Middle frontal gyrus (tissue), 1 donor: ENCODE measurements around the gene UCP2.
"Not testable (repeated sequence)": the region's sequence is repeated elsewhere in the genome, so short reads cannot be mapped to it uniquely, and the experiment has no call there.

ENCODE experiments used
- DNase-seq: peaks from one replicate; pipeline ENCODE4 v3.0.0-alpha.2; 2015; ENCODE audit warnings: low spot score; ENCODE audit errors: extremely low spot score

UCP2 gene

DNA sequence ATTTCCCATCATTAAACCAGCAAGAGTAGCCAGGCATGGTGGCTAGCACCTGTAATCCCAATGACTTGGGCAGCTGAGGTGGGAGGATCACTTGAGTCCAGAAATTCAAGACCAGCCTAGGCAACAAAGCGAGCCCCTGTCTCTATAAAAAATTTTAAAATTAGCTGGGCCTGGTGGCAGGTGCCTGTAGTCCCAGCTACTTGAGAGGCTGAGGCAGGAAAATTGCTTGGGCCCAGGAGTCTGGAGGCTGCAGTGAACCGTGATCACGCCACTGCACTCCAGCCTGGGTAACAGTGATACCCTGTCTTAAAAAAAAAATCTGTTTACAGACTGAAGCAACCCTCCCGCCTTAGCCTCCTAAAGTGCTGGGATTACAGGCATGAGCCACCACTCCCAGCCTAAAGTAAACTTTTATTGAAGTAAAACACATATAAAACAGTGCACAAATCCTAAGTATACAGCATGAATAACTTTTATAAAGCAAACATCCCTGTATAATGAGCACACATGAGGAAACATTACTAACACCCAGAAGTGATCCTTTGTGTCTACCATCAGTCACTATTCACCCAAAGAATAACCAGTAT lies 13.6 kb upstream of the UCP2 start:
- no peak for DNase-seq

DNA sequence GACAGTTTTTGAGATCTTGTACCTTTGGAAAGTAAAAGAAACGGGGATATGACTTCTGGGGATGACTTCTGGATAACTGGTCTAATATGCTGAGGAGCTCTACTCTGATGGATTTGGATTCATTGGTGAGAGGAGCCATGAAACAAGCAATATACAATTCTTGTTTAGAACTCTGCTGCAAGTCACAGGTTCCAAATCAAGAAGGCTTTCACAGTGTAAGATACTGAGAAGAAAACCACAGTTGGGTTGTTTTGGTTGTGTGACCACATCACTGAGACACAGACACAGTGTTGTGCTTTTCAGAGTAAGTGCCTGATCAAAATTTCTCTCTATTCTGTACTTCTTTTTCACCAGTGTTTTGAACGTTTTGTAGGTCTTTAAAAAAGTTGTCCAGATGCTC lies 13.1 kb upstream of the UCP2 start:
- no peak for DNase-seq

DNA sequence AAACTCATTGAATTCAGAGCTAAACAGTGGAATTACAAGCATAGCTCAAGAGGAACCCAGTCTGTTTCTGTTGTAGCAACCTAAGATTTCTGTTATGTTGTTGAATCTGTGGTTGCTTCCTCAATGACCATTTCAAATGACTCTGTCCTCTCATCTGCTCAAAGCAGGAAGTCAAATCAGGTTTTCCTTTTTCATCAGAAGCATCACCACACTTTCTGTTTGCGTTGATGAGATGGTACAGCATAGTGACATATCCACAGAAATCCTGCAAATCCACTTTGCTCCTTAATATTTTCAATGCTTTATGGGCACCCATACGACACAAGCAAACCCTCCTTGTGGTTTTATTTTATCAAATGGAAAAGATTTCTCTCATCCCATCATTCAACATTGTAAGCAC lies 12.6 kb upstream of the UCP2 start:
- DNase-seq, result no peak

DNA sequence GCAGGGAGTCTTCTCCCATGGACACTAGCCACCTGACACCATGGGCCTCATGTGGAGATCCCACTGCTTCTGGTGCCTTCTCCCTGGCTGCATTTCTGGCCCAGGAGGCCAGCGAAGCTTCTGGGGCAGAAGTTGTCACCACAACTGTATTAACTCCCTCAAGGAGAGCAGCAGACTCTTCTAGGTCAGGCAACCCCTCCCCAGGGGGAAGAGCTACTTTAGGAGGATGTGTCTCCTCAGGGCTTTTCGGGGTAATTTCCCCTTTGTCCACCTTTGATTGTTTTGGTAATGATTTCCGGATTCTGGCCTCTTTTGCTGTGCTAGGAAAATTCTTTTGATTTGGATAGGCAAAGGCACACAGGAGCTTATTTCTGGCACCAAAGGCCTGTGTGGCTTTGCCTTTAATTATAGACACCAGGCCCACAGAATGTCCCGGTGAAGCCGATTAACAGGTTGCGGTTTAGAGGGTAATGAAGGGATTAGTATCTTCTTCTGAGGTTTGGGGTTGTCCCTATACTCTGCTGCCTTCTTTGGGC lies 8.9 kb upstream of the UCP2 start:
- no peak for DNase-seq

DNA sequence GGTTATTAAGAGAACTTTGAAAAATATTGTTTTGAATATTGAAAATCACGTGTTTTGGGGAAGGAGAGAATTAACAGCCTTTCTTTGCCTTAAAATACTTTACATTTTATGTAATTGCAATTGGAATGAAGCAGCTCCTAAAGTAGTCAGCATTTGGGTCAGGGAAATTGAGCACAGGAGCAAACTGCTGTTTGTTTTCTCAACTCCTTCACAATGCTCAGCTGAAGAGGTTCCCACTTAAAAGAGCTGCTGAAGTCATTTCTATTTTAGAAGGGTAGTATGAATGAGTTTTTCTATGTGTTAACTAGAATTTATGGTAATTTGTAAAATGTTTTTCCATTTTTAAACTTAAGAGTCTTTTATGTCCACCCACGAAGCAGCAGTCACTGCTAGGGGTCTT lies 8.1 kb upstream of the UCP2 start:
- DNase-seq, result no peak

DNA sequence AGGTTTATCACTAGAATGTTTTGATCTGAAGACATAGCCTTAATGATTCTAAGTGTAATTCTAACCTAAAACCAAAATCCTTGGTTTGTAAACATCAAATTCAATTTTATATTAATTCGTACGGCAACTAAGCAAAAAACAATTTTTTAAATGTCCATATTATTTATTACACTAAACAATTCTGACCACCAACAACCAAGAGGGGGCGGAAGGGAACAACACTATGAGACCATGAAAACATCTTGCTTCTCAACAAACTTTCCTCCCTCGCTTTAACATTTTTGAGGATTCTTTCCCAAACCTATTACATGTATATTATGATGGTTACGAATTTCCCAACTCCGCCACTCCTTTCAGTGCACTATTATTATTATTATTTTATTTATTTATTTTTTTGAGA lies 6.5 kb upstream of the UCP2 start:
- no peak for DNase-seq

DNA sequence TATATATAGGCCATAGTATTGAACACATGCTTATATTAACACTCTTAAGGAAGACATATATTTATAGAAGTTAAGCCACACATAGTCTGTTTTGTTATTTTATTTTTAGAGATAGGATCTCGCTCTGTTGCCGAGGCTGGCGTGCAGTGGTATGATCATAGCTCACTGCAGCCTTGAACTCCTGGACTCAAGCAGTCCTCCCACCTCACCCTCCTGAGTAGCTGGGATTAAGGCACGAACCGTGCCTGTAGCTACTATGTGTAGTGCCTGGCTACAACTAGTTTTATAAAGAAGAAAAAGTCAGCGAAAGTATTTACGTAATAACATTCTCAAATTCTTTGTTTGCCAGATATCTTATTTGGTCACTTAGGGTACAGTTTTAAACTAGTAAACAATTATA lies 5.6 kb upstream of the UCP2 start:
- no peak for DNase-seq

DNA sequence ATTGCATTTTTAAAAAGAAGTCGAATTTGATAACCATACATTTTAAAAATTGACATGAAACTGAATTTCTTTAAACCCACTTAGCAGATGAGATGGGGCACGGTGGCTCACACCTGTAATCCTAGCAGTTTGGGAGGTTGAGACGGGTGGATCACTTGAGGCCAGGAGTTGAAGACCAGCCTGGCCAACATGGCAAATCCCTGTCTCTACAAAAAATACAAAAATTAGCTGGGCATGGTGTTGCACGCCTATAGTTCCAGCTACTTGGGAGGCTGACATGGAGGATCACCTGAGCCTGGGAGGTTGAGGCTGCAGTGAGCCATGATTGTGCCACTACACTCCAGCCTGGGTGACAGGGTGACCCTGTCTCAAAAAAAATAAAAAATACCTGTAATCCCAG lies 3.0 kb upstream of the UCP2 start:
- DNase-seq, result not testable (repeated sequence)

DNA sequence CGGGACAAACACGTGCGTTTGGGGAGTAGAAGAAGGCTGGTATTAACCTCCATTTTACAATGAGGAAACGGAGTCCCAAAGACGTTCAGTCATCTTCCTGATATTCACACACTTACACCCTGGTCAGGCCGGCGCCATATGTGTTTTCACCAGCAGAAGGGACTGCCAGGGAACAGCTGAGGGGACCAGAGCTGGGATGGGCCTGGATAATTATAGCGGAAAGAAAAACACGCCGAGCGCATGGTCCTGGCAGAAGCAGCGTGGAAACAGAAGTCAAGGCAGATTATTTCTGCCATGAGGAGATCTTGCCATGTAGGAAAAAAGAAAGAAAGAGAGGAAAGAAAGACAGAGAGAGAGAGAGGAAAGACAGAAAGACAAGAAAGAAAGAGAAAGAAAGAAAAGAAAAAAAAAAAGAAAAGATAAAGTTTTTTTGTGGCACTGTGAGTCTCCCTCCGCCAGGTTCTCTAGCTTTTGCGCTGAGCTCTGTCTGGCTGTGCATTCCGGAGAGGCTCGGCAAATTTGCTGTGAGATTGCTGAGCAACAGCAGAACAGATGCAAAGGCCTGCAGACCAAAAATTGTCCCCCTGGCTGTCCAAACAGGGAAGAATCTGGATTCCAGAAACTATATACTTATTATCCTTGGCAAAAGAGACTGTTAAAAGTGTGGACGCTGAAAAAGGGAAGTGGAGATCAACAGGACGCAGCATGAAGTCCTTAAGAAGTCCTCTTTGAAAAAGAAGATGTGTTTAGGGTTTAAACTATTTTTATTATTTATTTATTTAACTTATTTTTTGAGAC lies 1.3 kb upstream of the UCP2 start:
- DNase-seq, result no peak

DNA sequence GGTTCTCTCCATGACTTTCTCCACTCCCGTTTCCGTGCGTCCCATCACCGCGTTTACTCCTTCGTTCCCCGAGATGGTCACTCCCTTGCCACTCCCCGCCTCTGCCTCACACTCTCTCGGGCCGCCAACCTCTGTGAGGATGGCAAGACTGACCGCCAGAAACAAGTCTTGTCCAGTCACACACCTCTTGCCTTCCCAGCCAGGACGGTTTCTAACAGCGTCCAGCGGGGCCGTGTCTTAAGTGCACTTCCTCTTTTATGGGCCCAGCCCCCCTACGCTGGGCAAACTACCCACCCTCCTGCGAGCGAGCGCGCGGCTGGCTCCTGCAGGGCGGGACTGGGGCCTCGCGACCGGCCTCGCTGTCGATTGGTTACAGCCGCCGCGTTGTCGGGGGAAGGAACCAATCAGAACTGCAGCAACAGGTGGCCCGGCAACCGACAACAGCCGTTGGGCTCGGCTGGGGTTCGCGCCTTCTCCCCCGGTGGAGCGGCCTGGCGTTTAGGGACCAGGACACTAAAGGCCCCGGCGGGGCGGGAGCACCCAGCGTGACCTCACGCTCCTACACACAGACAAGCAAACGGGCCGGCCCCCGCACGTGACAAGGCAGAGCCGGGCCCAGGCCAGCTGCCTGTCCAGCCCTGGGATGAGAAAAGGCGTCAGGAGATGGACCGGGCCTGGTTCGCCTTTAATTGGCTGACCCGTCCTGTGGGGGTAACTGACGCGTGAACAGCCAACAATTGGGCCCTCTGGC lies 522 bp upstream of the UCP2 start:
- DNase-seq, result peak; percentile 84

DNA sequence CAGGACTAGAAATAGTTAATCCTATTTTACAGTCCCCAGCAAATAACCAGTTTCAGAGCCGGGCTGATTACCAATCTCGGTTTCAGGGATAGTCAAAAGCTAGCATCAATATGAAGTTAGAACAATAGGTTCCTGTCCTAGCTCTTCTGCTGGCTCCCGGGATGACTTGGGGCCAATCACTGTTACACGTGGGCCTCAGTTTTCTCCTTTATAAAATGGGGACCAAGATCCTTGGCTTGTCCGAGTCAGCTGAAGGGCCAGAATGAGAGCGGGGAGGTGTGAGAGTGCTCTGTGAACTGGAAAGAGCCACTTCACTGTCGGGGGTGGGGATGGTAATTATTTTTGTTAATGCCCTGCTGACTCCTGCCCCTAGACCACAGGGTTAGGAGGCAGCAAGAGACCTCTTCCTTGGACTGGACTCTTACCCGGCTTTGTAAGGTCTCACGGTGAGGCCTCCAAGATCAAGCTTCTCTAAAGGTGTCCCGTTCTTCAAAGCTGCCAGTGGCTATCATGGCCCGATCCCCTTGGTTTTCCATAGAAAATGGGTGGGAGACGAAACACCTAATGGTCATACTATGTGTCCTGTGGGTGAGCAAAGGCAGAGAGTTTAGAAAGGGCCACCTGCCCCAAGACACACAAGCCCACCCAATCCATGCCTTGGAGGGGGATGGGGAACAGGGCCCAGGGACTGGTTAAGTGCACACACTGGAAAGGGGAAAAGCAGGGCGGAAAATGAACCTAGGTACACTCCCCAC lies 1.4 kb downstream of the UCP2 start:
- DNase-seq, result no peak

DNA sequence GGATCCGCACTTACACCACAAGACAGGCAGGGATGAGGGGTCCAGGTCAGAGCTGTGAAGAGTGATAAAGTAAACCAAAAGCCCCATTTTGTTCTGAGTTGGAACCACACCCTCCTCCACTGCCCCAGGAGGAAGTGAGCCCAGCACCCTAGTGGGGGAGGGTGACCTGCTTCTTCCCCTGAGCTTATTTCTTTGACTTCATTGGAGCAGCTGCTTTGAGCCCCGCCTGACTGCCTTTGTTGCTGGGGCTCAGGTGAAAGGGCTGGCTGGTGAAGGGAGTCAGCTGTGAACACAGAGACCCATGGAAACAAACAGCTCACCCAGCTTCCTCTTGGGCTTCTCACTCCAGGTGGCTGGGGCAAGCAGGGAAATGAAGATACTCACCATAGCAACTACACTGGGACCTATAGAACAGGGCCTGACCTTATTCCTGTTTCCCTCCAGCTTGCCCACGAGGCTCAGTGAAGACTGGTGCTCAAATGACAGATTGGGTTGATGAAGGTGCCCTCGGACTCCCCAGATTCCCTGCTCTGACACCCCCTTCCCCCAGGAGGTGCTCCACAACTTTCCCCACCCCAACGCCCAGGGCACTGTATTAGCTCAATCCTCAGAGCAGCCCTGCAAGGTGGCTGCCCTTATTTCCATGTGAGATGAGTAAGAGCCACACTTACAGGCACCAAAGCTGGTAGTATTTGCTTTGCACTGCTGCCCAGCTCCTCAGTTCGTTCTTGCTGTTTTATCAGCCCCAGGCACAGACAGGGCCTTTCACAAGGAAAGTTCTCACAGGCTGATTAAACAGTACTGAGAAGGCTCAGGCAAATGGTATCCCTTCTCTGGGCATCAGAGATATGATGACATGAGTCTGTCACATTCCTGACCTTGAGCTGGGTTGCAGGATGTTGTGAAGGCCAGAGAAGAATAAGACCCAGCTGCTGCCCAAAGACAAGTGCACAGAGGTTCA lies 2.4 kb downstream of the UCP2 start:
- no peak for DNase-seq

DNA sequence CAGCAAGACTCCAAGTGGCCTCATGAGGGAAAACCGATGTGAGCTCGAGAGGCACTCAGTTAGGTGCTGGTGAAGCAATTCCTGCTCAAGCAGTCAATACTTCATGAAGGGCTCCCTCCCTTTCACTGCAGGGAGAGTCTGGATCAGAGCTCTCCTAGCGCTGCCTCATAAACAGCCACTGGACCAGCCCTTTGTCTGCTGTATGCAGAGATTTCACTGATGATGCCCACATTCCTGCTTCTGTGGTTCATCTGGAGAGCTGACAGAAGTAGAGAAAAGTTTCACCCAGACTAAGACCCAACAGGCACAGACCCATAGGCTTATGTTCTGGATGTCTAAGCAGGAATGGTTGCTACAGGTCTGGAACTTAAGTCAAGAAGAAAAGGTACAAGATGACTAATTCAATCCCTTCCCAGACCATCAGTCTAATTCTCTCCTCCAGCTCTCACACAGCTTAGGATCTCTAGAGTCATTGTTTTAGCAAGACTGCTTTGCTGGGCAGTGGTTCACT lies 4.0 kb downstream of the UCP2 start:
- DNase-seq, result no peak

DNA sequence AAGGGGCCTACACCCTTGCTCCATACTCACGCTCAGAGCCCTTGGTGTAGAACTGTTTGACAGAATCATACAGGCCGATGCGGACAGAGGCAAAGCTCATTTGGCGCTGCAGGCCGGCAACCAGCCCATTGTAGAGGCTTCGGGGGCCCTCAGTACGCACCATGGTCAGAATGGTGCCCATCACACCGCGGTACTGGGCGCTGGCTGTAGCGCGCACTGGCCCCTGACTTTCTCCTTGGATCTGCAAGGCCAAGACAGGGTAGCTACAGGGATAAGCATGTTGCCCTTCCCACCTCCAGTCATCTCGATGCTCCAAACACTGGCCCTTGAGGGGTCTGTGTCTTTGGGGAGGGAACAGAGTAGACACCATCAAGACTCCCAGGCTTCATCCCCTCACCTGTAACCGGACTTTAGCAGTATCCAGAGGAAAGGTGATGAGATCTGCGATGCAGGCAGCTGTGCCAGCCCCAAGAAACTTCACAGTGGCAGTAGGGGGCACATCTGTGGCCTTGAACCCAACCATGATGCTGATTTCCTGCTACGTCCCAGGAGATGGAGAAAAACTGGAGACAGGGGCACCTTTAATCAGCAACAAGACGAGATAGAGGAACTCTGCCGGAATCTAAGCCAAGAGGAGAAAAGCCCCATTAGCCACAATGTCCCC lies 4.7 kb downstream of the UCP2 start:
- DNase-seq, result no peak

DNA sequence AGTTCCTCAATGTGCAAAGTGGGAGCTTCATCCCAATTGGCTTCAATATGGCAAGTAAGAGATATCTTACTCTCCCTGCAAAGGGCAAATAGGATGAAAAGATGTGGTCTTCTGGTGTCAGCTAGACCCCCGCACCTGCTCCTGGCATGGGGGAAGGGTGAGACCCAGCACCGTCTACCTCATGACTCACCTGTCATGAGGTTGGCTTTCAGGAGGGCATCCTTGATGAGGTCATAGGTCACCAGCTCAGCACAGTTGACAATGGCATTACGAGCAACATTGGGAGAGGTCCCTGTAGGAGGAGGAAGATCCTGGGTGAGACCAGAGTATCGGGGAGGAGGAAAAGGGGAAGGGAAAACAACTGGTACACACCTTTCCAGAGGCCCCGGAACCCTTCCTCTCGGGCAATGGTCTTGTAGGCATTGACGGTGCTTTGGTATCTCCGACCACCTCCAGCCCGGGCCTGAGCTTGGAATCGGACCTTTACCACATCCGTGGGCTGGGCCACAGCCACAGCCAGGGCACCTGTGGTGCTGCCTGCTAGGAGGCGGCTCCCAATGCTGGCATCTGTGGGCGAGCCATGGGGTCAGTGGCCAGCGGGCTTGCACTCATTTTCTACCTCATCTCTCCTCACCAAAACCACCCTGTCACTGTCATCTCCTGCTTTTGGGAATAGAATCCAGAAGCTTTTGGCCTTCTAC lies 6.0 kb downstream of the UCP2 start:
- DNase-seq, result no peak

DNA sequence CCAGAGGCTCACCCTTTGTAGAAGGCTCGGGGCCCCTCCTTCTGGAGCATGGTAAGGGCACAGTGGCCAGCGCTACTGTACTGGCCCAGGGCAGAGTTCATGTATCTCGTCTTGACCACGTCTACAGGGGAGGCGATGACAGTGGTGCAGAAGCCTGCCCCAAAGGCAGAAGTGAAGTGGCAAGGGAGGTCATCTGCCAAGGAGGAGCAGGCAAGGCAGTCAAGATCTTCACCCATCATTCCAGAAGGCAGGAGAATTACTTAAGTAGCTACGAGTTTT lies 7.2 kb downstream of the UCP2 start:
- DNase-seq, result no peak

DNA sequence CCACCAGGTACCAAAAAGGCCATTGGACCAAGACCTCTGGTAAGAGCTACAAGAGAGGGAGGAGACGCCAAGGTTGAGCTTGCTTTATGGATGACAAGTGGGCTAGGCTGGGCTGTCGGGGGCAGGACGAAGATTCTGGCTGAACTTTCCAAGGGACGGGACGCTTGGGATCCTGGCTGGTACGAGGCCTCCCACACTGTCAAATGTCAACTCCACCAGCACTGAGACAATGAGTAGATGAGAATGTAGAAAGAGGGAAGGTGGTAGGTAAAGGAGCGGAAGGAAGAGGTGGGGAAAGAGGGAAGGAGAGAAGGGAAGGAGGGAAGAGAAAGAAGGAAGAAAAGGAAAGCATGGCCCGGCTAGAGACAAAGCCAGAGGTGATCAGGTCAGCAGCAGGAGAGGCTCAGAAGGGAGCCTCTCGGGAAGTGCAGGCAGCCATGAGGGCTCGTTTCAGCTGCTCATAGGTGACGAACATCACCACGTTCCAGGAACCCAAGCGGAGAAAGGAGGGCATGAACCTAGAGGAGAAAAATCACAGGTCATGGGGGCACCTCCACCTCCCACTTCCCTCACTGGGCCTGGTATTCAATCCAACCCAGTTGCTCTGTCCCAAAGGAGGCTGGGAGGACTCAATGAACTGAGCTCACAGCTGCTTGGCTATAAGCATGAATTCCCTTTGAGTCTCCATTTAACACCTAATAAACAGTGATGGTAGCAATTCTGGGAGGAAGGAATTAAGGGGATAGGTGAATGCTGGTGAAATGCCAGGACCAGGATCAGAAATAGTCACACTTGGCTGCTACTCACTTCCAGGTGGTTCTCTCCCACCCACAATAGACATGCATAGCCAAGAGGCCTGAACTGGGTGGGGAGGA lies 7.8 kb downstream of the UCP2 start:
- no peak for DNase-seq
